AG04449 (cell line): ENCODE data around the gene C1QTNF7.

Source experiments
- CTCF ChIA-PET: fragments of 350-600 bp; formaldehyde crosslinking; extraction: SDS; loops from one replicate; lab custom pipeline; 2021; ENCODE audit warnings: antibody characterized with exemption; lab: Yijun Ruan, JAX
- POLR2A ChIA-PET: fragments of 400-600, 350-600 bp; formaldehyde crosslinking; extraction: SDS; loops from one replicate; lab custom pipeline; 2020; ENCODE audit warnings: antibody characterized with exemption, inconsistent platforms; lab: Yijun Ruan, JAX
- DNase-seq: peaks from one replicate; pipeline ENCODE4 v3.0.0-alpha.2; 2010; ENCODE audit warnings: low read depth, low spot score
- H3K4me3 ChIP-seq: 2 replicates; pipeline ENCODE4 v1.5.1; 2011; ENCODE audit warnings: low read depth, mild to moderate bottlenecking, control low read depth, low read length
- CTCF ChIP-seq: IDR thresholded peaks from one replicate; pipeline ENCODE4 v1.5.1; 2011; ENCODE audit warnings: mild to moderate bottlenecking, moderate library complexity, low read length, control low read depth, inconsistent platforms; ENCODE audit not compliant: insufficient read depth; ENCODE audit errors: missing control alignments

Gene C1QTNF7

GRCh38 chr4:15479913-15480185 is 52.0 kb downstream of the C1QTNF7 start:
- TF ChIP-seq CTCF = no peak
- H3K4me3 ChIP-seq = peak overlapping the region; percentile 68
- CTCF ChIA-PET = interaction anchor here (0.8 to 3.8 kb wide), 37 partner anchors 9 to 785 kb away, joined by 3 to 44 read pairs (median 5); partner anchors contain the start of genes BST1 and CC2D2A
- POLR2A ChIA-PET = interaction anchor here (0.5 to 0.7 kb wide), 3 partner anchors 35 to 1861 kb away, joined by 3 read pairs; no protein-coding TSS in a partner anchor
- DNase-seq = no peak

GRCh38 chr4:15481961-15482745 is 54.3 kb downstream of the C1QTNF7 start:
- TF ChIP-seq CTCF = no peak
- ChIA-PET POLR2A (no interaction called here), CTCF (interaction anchor here (1.2 to 3.8 kb wide), 6 partner anchors 12 to 474 kb away, joined by 3 to 44 read pairs (median 18); no protein-coding TSS in a partner anchor)
- H3K4me3 ChIP-seq = no peak overlapping the region
- DNase-seq = no peak

- CTCF ChIA-PET = no interaction called here
- TF ChIP-seq CTCF = no peak
- no peak overlapping the region for H3K4me3 ChIP-seq
- POLR2A ChIA-PET = no interaction called here
- no peak for DNase-seq
These were observed 55.0 kb downstream of the C1QTNF7 start for GRCh38 chr4:15482842-15483241.

GRCh38 chr4:15488136-15488535 is 60.3 kb downstream of the C1QTNF7 start:
- no peak for DNase-seq
- POLR2A ChIA-PET = no interaction called here
- TF ChIP-seq CTCF = no peak
- CTCF ChIA-PET = interaction anchor here (1.0 to 1.3 kb wide), 2 partner anchors 9 to 471 kb away, joined by 3 to 4 read pairs; no protein-coding TSS in a partner anchor
- H3K4me3 ChIP-seq = no peak overlapping the region

GRCh38 chr4:15488658-15489470 is 61.0 kb downstream of the C1QTNF7 start:
- peak; percentile 41 for DNase-seq
- TF ChIP-seq CTCF = no peak
- ChIA-PET POLR2A (no interaction called here), CTCF (interaction anchor here (1.0 to 1.3 kb wide), 3 partner anchors 9 to 470 kb away, joined by 3 to 4 read pairs (median 3); no protein-coding TSS in a partner anchor)
- H3K4me3 ChIP-seq = no peak overlapping the region

- ChIA-PET POLR2A (no interaction called here), CTCF (interaction anchor here (1.0 kb wide), 1 partner anchor 9 kb away, joined by 3 read pairs; no protein-coding TSS in a partner anchor)
- DNase-seq = no peak
- H3K4me3 ChIP-seq = no peak overlapping the region
- TF ChIP-seq CTCF = no peak
These were observed 61.7 kb downstream of the C1QTNF7 start for GRCh38 chr4:15489551-15489950.
